ENCODE data around the gene TP63.

DNA sequence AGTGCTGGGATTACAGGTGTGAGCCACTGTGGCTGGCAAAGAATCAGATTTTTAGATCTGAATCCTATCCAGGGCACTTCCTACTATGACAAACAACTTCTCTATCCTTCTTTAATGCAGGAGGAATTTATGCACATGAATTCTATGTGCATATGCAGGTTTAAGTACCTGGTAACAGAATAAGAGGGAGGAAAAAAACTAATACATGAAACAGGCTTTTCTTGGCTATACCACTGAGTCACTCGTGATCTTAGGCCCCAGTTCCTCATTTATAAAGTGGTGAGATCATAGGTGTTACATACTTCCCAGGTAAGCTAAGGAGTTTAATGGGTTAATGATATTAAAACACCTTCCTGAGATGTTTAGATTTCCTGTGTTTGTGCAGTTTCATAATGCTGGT lies 108.2 kb downstream of the TP63 start:
- TF ChIP-seq, protein P1, sequence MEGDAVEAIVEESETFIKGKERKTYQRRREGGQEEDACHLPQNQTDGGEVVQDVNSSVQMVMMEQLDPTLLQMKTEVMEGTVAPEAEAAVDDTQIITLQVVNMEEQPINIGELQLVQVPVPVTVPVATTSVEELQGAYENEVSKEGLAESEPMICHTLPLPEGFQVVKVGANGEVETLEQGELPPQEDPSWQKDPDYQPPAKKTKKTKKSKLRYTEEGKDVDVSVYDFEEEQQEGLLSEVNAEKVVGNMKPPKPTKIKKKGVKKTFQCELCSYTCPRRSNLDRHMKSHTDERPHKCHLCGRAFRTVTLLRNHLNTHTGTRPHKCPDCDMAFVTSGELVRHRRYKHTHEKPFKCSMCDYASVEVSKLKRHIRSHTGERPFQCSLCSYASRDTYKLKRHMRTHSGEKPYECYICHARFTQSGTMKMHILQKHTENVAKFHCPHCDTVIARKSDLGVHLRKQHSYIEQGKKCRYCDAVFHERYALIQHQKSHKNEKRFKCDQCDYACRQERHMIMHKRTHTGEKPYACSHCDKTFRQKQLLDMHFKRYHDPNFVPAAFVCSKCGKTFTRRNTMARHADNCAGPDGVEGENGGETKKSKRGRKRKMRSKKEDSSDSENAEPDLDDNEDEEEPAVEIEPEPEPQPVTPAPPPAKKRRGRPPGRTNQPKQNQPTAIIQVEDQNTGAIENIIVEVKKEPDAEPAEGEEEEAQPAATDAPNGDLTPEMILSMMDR (IDR thresholded peaks at IDR 0.05) = no peak
- no peak for TF ChIP-seq POLR2A (IDR thresholded peaks at IDR 0.05)

All from adrenal gland (tissue), 5 donors.